Measurements from ENCODE around the gene IFT27. TPM values are rescaled to one million over a fixed set of nuclear protein-coding genes. Genes with fewer than 3 reads are reported as not detected.

The IFT27 gene
- total and polyA plus RNA-seq, 2 of the 4 experiments (the other 2 are of a cell fraction): 14.5 to 26.9 TPM

DNA sequence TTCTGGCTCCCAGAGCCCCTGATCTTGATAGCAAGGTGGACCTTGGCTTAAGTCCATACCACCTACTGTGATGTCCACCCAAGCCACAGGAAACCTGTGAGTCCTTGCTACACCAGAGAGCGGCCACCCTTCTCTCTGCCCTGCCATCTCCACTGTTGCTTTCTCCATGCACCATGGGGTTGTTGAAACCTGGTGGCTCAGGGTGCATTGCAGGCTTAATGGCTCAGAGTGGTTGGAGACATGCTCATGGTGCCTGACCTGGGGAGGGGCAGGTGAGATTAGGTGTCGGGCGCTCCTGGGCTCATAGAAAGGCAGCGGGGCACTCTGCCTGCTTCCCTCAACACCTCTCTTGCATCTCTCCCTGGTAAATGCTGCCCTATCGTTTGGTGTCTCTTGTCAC is 47.4 kb downstream of the IFT27 start:
- H3K9me1 ChIP-seq (ENCODE audit: insufficient read depth, low read length): 0 out of 2 replicates have a peak, but pooled peaks cover 4% of the 10 kb centered on the region
- H3K4ac ChIP-seq (ENCODE audit: low read depth, low read length): no peak overlapping the region
- no peak overlapping the region for H2AK5ac ChIP-seq (ENCODE audit: low read depth, low read length)
- H3K27ac ChIP-seq (ENCODE audit: insufficient read depth, low read length): no peak overlapping the region
- H4K20me1 ChIP-seq (ENCODE audit: insufficient read depth, low read length): no peaks in the 10 kb centered on the region; the same call in 1 of the 2 replicates
- no peak overlapping the region for H3K4me2 ChIP-seq (ENCODE audit: low read depth, low read length)
- no peak overlapping the region for H2AK9ac ChIP-seq (replicated peaks; ENCODE audit: low read depth, low read length, poor library complexity)
- no peak overlapping the region for H3K23ac ChIP-seq (ENCODE audit: low read depth, low read length)
- H2BK20ac ChIP-seq (ENCODE audit: low read depth, low read length): no peak overlapping the region
- CTCF ChIA-PET: no interaction called here
- no peak overlapping the region for H3K4me3 ChIP-seq (ENCODE audit: insufficient read depth, low read depth, low read length)
- no peak overlapping the region for H3K18ac ChIP-seq (ENCODE audit: low read depth, low read length)
- DNase-seq: no peak
- no peak for TF ChIP-seq BHLHE40 (IDR thresholded peaks at IDR 0.05; ENCODE audit: low read depth, low read length)
- TF ChIP-seq RFX5 (IDR thresholded peaks at IDR 0.05; ENCODE audit: low read depth, low read length): no peak
- no peak for TF ChIP-seq RAD21 (IDR thresholded peaks at IDR 0.05; ENCODE audit: low read length)
- TF ChIP-seq POLR2A (IDR thresholded peaks at IDR 0.05; ENCODE audit: low read depth, low read length): no peak
- TF ChIP-seq, protein P1, sequence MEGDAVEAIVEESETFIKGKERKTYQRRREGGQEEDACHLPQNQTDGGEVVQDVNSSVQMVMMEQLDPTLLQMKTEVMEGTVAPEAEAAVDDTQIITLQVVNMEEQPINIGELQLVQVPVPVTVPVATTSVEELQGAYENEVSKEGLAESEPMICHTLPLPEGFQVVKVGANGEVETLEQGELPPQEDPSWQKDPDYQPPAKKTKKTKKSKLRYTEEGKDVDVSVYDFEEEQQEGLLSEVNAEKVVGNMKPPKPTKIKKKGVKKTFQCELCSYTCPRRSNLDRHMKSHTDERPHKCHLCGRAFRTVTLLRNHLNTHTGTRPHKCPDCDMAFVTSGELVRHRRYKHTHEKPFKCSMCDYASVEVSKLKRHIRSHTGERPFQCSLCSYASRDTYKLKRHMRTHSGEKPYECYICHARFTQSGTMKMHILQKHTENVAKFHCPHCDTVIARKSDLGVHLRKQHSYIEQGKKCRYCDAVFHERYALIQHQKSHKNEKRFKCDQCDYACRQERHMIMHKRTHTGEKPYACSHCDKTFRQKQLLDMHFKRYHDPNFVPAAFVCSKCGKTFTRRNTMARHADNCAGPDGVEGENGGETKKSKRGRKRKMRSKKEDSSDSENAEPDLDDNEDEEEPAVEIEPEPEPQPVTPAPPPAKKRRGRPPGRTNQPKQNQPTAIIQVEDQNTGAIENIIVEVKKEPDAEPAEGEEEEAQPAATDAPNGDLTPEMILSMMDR (conservative IDR thresholded peaks at IDR 0.05; ENCODE audit: low read depth, low read length): no peak
- no peak for TF ChIP-seq MXI1 (IDR thresholded peaks at IDR 0.05; ENCODE audit: borderline replicate concordance, low read depth, low read length)
- no peak for TF ChIP-seq NFE2L2 (IDR thresholded peaks at IDR 0.05; ENCODE audit: low read depth, low read length)
- TF ChIP-seq MAFK (IDR thresholded peaks at IDR 0.05; ENCODE audit: low read depth, low read length): no peak
- no peak for TF ChIP-seq FOS (IDR thresholded peaks at IDR 0.05; ENCODE audit: low read depth, low read length)
- no peak for TF ChIP-seq MAZ (IDR thresholded peaks at IDR 0.05; ENCODE audit: borderline replicate concordance, low read depth, low read length)
- H3K36me3 ChIP-seq (ENCODE audit: control insufficient read depth, insufficient read depth, low read length): no peaks in the 10 kb centered on the region
- no peak overlapping the region for H2BK5ac ChIP-seq (ENCODE audit: low read depth, low read length, poor library complexity, severe bottlenecking)
- in situ Hi-C loops (cut with MboI; ENCODE audit: low sequenced_read_pairs) (no loop called here), dilution Hi-C loops (cut with HindIII; ENCODE audit: low sequenced_read_pairs, unreplicated experiment) (no loop called here), intact Hi-C loops (cut with micrococcal nuclease) (no loop called here)
- peaks cover 35% of the 10 kb centered on the region for H3K27me3 ChIP-seq (ENCODE audit: control insufficient read depth, insufficient read depth, low read length)
- H3K4me1 ChIP-seq (ENCODE audit: control insufficient read depth, insufficient read depth, low read length): no peaks in the 10 kb centered on the region
- no peak overlapping the region for H2BK15ac ChIP-seq (ENCODE audit: low read depth, low read length)
- H3K9me3 ChIP-seq (ENCODE audit: control insufficient read depth, insufficient read depth, low read length): no peaks in the 10 kb centered on the region
- no peak overlapping the region for H3K9ac ChIP-seq (ENCODE audit: low read depth, low read length)
- POLR2A ChIA-PET (ENCODE audit: unreplicated experiment): no interaction called here
- H4K5ac ChIP-seq (ENCODE audit: low read depth, low read length): no peak overlapping the region
- WGBS, 2 experiments (ENCODE audit: extremely low coverage in 2 of 2, insufficient read length in 1 of 2): no CpG with 5 or more reads among the region's 5 CpGs
- H3K14ac ChIP-seq (replicated peaks; ENCODE audit: low read depth, low read length): no peak overlapping the region
- H2BK120ac ChIP-seq (ENCODE audit: low read depth, low read length): no peak overlapping the region
- H3K79me1 ChIP-seq (ENCODE audit: low read depth in 1 of 2, low read length in 2 of 2): no peaks in the 10 kb centered on the region
- no peak for ATAC-seq (ENCODE audit: low read depth)
- H3K56ac ChIP-seq (ENCODE audit: extremely low read depth, insufficient read depth, low read length): no peak overlapping the region
- H4K91ac ChIP-seq (ENCODE audit: insufficient read depth, low read depth, low read length): no peak overlapping the region
- BruUV-seq (replicated peaks): no TSS peak
- no peak overlapping the region for H4K8ac ChIP-seq (ENCODE audit: low read depth in 2 of 2, low read length in 2 of 2)
- no peak overlapping the region for H2AFZ ChIP-seq (replicated peaks; ENCODE audit: low read length, poor library complexity)

Data from IMR-90 (cell line).